Left renal pelvis (tissue), 4 donors: ENCODE measurements around the gene SPSB4. TPM values are rescaled to one million over a fixed set of nuclear protein-coding genes. Genes with fewer than 3 reads are reported as not detected.
"Not testable (repeated sequence)": the region's sequence is repeated elsewhere in the genome, so short reads cannot be mapped to it uniquely, and the experiment has no call there.

ENCODE experiments used
- DNase-seq, 4 donors: peaks; one replicate each; pipeline ENCODE4 v3.0.0-alpha.2; 2013; ENCODE audit warnings: low read depth in 4 of 4, low spot score in 3 of 4
- polyA plus RNA-seq, 4 donors: library from polyadenylated mRNA; unstranded; fragments of 120-200 nt; gene quantifications; one replicate each; pipeline ENCODE4 v1.2.1, GENCODE V29; 2013; ENCODE audit not compliant: insufficient read length in 4 of 4

The SPSB4 gene
- polyA plus RNA-seq, 4 donors: 9.7 to 17.3 (median 15.9) TPM

GRCh38 chr3:141113680-141114079 is 62.5 kb downstream of the SPSB4 start:
- DNase-seq: not testable (repeated sequence)

GRCh38 chr3:141114179-141114745 is 63.1 kb downstream of the SPSB4 start:
- DNase-seq: no peak

GRCh38 chr3:141114816-141115460 is 63.8 kb downstream of the SPSB4 start:
- DNase-seq: no peak

GRCh38 chr3:141115789-141116541 is 64.8 kb downstream of the SPSB4 start:
- DNase-seq: peak in 2 of 4 donors; percentile 62 to 69

GRCh38 chr3:141116721-141117120 is 65.6 kb downstream of the SPSB4 start:
- DNase-seq: no peak

GRCh38 chr3:141117982-141118381 is 66.8 kb downstream of the SPSB4 start:
- DNase-seq: not testable (repeated sequence)

GRCh38 chr3:141122455-141123030 is 71.4 kb downstream of the SPSB4 start:
- DNase-seq: no peak

- no peak for DNase-seq
Measured at GRCh38 chr3:141123677-141124410, 72.7 kb downstream of the SPSB4 start.

- DNase-seq: no peak
Measured at GRCh38 chr3:141124715-141125114, 73.6 kb downstream of the SPSB4 start.

- DNase-seq: no peak
Measured at GRCh38 chr3:141125351-141125750, 74.2 kb downstream of the SPSB4 start.

- no peak for DNase-seq
Measured at GRCh38 chr3:141126661-141127343, 75.7 kb downstream of the SPSB4 start.

- no peak for DNase-seq
Measured at GRCh38 chr3:141127344-141128125, 76.4 kb downstream of the SPSB4 start.

- no peak for DNase-seq
Measured at GRCh38 chr3:141128126-141128777, 77.1 kb downstream of the SPSB4 start.

GRCh38 chr3:141129049-141129448 is 77.9 kb downstream of the SPSB4 start:
- no peak for DNase-seq

- DNase-seq: peak in 1 of 4 donors; percentile 30
Measured at GRCh38 chr3:141129541-141130011, 78.4 kb downstream of the SPSB4 start.

- no peak for DNase-seq
Measured at GRCh38 chr3:141143517-141143916, 92.4 kb downstream of the SPSB4 start.

- no peak for DNase-seq
Measured at GRCh38 chr3:141146979-141147470, 95.9 kb downstream of the SPSB4 start.

GRCh38 chr3:141147657-141148056 is 96.5 kb downstream of the SPSB4 start:
- DNase-seq: no peak

GRCh38 chr3:141148169-141148568 is 97.0 kb downstream of the SPSB4 start:
- DNase-seq: no peak
